SKM-1 treated with dmso at 0.1 percent for 144 hours (cell line): ENCODE measurements around the gene HHLA2.

Source experiments
- DNase-seq: peaks from one replicate; lab custom pipeline; 2025; ENCODE audit not compliant: unreplicated experiment; lab: John Stamatoyannopoulos, UW

The HHLA2 gene

DNA sequence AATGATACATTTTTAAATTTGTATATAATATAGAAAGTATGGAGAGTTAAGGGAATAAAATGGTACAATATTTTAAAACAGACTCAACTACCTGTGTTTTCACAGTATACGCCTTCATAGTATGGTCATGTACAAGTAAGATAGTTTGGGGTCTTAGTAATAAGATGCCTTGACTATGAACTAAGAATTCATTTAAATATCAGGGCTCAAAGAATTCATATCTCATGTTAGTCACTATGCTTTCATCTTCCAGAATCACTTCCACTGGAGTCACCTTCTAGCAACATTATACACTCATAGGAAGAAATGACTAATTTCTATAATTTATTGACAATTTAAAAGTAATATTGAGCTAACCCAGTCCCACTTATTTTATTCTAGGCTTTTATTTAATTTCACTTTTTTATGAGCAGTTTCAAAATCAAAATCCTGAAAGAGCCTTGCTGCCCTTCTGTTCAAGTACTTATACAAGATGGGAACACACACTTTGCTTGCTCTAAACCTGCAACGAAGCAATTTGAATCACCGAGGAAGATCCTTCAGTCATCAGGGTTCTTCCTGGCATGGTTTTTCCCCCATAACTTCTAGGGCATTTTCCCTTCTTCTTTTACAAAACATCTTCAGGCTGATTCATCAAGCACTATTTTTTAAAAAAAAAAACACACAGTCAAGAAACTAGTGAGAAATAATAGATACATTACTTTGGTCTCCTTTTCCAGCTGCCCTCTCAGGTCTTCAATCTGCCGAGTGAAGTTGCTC, 119.9 kb downstream of the HHLA2 start:
- no peak for DNase-seq

GRCh38 chr3:108420926-108421325, 124.6 kb downstream of the HHLA2 start:
- DNase-seq: no peak
